HG03439 (cell line): ENCODE data around the gene MYT1.
A peak's percentile ranks its signal among the peaks of the same experiment; 100 is the strongest.

Experiments
- ATAC-seq: cut with Tn5 transposase; IDR thresholded peaks from one replicate; pipeline ENCODE4 v1.9.1; 2021; ENCODE audit warnings: mild to moderate bottlenecking, moderate library complexity; ENCODE audit not compliant: unreplicated experiment

The MYT1 gene

DNA sequence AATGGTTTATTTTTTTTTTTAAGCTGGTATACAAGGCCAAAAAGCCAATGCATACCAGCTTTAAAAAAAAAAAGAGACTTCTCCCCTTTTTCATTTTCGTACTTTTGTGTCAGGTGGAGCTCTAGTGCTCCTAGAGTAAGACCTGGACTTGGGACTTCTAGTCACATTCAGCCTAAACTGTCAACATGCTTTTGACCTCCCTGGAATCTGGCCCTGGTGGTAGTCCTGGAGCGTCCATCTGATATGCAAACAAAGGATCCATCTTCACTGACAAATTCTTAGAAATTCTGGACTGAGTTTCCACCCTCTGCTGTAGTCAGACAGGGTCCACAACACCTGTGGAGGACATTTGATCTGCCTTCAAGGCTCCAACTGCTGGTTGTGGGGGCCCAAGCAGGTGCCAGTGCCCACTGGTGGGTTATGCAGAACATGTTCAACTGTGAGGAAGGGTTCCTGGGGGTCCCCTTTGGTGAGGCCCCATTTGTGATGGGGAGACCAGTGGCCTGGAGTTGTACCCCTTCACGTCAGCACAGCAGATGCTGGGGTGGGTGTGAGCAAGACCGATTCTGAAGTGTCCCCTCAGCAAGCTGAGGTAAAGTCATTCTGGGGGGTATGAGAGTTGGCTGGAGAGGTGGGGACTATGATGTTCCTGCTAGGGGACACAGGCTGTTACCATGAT lies 78.7 kb downstream of the MYT1 start:
- ATAC-seq: no peak

DNA sequence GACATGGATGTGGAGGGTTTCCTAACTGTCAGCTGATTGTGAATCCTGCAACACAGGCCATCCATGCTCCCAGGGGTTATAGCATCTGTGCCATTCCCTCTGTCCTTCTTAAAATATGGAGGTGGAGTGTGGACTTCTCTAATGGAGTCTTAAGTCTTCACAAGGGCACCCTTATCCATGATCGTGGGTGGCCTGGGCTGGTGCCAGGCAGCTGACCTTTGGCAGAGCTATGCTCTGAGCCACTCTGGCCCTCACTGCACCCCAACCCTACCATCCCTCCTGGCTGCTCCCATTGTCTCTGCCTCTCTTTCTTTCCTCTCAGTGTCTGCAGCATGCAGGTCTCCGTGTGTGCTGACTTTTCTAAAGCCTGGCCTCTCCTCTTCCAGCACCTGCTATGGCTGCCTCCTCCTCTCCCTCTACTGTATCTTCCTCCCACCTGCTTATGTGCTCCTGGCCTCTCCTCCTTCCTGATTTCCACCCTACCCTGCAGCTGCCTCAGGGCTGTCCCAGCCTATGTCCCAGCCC lies 80.1 kb downstream of the MYT1 start:
- no peak for ATAC-seq

DNA sequence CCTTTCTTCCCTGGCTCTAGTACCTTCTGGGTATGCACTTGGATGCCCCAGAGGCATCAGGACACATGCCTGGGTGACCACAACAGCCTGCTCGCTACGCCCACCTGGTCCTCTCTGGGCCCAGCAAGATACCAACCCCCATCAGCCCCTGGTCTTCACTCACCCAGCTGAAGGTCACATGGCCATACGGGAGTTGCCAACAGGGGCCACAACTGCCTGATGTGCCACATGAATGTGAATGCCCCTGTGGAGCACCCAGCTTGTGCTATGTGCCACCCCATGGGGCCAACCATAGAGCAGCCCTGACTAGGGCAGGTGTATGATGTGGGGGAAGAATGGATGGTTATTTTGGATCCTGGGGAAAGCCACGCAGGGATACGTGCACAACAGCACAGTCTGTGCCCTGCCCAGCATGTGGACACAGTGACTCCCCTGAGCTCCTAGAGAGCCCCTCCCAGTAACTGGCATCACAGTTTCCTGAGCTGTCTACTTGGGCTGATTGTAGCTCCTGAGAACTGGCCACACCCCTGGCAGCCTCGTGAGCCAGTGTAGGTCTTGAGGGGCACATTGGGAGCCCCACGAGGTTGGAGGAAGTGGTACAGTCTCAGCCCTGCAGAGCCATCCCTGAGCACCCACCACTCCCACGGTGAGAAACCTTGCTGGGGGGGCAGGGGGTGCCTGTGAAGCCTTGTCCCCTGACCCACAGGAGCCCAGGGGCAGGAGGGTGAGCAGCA lies 80.8 kb downstream of the MYT1 start:
- ATAC-seq: no peak

DNA sequence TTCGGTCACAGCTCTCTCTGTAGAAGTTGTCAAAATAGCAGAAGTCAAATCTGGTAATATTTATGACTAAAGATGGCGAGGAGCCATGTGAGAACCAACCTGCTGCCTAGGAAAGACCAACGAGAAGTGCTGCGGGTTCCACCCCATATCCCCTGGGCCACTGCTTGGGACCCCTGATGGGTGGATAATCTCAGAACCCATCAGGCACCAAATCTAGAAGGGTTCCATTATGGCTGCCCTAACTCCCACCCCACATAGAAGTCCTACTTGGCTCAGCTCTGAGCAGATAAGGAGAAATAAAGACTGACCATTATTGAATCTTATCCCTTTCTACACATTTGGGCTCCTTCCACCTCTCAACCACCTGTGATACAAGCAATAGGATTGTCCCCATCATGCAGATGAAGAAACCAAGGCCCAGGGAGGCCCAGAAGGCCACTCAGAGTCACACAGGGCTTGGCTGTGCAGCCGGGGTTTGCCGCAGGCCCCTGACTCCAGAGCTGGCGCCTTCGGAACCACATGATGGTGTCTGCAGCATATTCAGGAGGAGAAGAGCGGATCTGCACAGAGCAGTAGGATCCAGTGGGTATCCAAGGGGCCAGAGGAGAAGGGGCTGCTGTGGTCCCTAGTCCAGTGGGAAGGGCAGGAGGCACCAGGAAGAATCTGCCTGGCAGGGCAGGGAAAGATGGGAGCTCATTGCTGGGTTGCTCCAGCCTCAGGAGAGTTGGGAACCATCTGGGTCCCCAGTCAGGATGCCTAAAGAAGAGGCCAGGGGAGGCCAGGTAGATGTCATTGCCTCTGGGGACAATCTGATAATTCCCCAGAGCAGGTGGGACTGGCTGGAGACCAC lies 81.7 kb downstream of the MYT1 start:
- ATAC-seq: no peak

DNA sequence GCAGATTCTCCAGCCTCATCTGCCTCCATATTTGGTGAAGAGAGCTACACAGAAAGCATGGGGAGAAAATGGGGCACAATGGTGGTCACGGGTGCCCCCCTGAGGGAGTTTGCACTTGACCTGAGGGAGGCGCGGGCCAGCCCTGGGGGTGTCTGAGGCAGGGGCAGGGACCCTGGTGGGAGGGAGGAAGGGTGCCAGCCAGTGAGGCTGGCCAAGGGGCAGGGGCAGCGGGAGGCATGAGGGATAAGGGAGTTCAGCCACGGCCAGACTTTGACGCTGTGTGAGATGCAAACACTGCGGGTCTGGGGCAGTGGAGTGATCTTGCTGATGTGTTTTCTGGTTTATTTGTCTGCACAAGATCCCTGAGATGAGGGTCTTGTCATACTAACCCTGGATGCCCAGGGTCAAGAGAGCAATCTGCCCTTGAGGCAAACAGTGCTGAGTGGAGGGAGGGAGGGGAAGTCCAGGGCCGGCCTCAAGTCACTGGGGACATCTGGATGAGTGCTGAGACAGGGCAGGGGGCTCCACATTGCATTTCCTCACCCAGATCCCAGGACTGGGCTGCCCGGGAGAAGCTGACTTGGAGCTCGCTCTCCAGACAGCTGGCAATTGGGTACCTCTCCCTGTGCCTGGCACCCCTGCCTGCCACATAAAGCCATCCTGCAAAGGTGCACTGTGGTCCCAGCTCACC lies 82.5 kb downstream of the MYT1 start:
- no peak for ATAC-seq

DNA sequence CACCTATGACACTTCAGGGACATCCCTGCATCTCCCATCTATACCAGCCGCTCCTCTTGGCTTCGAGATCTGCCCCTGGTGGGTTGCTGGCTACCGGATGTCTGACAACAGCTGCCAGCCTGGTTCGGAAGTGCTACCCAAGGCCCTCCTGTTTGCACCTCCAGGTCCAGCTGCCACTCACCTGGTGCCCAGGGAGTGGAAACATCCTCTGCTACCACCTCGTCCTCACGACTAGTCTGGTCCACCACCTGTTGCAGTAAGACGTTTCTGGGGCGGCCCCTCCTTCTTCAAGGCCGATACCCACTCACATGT lies 83.0 kb downstream of the MYT1 start:
- no peak for ATAC-seq

DNA sequence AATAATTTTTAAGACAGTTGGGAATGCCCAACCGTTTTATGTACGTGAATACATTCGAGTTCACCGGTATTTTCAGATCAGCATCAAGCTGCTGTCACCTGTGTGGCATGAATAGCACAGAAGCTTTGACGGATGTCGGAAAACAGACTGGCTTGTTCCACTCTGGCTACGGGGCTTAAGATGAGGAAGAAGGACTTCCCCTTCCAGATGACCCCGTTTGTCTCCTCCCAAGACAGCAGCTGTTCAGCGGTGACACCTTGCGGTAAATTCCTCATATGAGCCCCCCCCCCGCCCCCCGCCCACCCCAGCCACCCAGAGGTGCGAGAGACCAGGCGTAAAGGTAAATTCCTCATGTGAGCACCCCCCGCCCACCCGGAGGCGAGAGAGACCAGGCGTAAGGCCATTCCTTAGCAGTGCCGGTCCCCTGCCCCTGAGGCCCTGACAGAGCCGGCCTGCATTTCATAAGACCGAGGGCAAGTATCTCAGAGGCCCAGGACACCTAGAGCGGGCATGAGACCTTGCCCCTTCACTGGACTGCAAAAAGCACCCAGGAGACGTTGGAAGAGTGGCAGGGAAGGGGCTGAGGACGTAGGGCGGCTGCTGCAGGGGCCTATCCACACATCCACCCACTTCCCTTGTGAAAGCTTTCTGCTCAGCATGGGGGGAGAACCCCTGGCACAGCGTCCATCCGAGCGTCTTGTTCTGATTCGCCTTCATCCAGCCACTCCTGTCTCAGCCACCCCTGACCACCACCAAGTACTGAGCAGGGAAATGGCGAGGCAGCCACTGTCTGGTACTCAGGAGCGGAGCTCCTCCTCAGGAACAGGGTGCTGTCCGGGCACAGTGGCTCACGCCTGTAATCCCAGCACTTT lies 84.0 kb downstream of the MYT1 start:
- no peak for ATAC-seq

DNA sequence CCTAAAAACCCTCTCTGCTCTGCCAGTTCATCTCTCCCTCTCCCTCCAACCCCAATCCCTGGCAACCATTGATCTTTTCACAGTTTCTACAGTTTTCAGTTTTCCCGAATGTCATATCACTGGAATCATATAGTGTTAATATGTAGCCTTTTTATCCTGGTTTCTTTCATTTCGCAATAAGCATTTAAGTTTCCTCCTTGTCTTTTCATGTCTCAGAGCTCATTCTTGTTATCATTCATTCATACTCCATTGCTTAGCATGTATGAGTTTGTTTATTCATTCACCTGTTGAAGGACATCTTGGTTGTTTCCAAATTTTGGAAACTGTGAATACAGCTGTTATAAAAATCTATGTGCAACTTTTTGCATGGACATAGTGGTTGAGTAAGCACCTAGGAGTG lies 85.8 kb downstream of the MYT1 start:
- no peak for ATAC-seq

DNA sequence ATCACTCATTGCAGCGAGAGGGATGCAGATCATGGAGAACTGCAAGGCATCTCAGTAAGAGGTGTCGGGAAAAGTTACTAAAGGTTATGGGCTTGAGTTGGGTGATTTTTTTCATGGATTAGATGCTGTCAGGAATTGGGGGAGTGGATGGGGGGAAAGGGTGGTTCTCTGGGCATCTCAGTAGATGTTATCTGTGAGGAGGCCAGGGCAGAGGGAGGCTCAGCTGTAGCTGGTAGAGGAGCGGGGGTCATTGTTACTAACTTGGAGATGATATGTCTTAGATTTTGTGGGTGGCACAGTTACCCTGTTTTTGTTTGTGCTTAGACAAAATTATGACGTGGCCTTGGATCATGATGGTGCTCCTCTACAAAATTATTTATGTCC lies 88.7 kb downstream of the MYT1 start:
- ATAC-seq: no peak

DNA sequence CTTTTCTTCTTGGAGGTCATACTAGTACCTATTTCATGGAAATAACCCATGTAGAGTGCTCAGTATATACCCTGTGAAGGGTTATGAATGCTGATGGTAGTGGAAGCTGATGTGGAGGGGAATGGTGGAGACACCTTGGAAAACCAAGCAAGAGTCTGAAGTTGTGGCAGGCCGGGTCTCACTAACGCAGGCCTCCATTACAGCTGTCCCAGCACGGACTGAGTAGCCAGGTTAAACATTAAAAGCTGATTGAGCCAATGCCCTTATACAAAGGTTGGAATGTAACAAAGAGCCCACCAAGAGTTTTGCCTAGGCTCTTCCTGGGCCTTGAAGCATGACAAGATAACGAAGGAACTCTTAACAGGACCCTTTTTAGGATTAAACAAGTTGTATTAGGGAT lies 89.2 kb downstream of the MYT1 start:
- ATAC-seq: no peak

DNA sequence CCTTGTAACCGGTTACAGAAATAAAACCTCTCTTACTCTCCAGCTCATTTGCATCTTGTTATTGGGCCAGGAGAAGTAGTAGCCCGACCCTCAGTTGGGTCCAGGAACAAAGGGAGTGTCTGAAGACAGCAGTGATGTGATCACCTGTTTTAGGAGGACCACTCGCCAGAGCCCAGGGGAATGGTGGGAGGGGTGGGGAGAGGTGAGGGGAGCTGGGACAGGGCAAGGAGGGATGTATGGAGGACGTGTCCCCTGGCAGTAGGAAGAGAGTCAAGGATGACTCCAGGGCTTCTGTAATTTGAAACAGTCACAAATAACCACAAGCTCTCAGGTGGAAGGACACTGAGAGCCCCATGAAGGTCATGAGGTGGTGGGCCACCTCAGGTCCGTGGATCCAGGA lies 89.9 kb downstream of the MYT1 start:
- ATAC-seq: no peak

DNA sequence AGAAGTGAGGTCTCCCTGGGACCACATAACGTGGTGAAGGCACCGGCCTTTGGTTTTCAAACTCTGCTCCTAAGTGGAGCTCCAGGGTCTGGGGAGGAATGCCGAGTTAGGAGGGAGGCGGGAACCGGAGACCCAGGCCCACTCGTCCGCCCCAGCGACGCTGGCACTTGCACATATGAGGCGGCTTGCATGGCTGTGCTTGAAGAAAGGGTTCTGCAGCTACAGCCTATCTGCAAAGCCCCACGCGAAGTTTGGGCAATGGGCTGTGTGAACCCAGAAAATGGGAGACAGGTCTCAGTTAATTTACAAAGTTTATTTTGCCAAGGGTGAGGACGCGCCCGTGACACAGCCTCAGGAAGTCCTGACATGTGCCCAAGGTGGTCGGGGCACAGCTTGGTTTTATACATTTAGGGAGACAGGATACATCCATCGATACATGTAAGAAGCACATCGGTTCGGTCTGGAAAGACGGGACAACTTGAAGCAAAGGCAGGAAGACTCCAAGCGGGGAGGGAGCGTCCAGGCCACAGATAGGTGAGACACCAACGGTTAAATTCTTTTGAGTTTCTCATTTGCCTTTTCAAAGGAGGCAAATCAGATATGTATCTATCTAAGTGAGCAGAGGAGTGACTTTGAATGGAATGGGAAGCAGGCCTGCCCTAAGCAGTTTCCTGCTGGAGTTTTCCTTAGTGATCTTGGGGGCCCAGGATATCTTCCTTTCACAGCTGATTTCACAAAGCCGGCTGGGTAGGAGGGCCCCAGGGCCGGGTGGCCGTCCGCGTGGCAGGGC lies 90.5 kb downstream of the MYT1 start:
- ATAC-seq: no peak

DNA sequence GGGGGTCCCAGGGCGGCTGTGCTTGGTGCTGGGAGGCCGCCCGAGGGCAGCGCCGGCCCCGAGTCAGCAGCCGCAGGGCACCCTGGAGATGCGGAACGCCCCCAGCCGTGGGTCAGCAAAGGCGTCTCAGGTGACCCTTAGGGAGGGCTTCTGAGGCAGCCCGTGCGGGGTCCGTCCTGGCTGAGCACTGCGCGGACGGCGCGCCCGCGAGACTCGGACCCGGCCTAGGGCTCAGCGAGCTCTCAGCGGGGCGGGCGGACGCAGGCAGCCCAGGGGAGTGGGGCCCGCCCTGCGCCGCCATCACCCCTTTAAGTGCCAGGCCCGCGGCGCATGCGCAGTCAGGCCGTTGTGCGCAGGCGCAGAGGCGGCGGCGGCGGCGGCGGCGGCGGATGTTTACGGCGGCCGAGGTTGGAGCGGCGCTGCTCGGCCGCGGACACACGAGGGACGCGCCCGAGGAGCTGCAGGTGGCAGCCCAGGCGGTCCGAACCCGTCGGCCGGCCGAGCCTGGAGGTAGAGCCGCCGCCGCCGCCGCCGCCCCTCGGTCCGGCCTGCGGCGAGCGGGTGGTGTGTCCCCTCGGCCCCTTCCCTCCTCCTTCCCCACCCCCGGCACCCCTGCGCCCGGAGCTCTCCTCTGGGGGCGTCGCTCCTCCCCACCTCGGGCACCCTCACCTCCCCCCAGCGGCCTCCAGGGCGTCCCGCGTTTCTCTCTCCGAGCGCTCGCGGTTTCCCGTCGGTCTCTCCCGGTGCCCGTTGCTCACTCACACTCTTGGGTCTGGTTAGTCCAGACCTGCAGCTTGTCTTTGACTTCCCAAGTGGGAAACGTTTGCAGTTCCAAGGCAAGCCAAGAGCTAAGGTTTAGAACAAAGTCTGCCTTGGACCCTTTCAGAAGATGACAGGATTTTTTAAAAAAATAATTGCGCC lies 91.4 kb downstream of the MYT1 start, which contains the start of gene PCMTD2:
Gene PCMTD2 (plus strand): TSS at position 388 of the 921 bp plus-strand sequence. CDS start 4,218 bp downstream, outside the sequence.
- peak; percentile 84 for ATAC-seq

DNA sequence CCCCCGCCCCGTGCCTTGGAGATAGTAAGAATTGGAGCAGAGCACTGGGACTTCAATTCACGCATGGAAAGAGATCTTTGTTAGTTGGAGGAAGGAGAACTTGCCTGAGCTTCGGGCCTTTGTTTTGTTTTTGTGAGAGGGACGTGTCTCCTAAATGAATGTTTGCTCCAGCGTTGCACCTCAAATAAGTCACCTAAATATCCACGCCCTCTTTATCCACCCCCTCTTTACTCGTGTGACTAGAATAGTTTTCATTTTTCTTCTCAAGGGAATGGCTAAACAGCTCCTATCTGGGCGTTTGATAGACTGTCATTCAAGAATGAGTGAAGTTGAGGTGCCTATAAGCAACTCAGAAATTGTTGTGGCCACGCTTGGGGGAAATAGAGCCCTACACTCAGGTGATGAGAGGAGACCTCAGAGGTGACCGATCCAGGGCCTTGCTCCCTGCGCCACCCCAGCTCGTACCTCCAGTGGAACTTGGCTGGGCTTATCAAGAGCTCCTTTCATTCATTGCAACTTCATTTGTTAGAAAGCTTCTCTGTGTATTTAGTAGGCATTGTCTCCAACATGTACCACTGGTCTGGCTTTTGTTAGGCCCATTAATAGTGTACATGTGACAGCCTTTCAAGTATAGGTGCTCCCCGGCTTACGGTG lies 92.2 kb downstream of the MYT1 start:
- no peak for ATAC-seq

DNA sequence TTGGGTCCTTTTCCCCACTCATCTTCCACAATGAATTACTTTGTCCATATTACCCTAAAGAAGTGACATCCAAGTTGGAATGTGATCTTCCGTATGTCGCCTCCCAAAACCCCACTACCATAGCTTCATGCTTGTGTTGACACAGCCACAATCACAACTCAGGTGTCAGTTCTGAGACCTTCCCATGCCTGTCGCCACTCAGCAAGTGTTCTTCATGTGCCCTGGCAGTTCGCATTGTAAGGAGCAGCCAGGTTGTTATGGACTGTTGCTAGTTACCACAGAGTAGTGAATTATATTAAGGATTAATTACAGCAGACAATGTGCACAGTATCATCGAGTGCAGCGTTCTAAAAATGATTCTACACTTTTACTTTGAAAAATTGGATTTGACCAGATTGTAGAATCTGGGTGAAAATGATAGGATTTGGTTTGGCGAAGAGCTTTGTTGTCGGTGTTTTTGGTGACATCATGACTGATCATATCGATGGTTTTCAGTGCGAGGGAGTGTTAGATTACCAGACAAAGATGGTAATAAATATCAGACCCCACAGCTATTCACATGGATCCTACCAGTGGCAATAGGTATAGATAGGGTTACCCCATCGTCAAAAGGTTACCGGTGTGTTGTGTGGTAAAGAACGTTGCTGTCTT lies 93.0 kb downstream of the MYT1 start:
- ATAC-seq: no peak

DNA sequence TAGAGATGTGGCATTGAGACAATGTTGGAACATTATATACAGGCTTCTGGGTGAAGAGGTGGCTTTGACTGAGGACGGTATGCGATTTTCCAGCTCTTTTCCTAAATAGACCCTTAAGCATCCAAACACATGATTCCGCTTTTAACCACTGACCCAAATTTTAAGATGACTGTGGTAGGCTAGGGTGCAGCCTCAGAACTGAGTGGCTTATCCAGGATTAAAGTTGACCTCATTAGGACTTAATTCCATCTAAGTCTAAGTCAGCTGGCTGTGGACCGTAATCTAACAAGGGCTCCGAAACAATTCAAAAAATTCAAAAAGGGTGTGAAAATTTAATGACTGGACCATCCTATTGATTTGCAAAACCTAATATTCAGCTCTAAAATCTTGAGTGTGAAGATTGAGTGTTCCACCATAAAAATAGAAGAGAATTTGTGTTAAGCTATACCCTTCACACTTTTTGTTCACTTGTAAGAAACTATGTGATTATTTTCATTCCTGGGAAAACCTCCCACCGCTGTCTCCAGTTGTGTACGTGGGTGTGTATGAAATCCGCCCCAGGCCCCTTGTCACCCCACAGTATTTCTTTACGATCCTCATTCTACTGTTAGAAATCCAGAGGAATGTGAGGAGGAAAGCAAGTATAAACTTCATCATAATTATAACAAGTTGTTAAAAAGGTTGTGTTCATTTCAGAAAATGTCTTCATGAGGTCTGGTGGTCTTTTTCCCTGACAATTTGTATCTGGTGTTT lies 94.0 kb downstream of the MYT1 start:
- ATAC-seq: no peak

DNA sequence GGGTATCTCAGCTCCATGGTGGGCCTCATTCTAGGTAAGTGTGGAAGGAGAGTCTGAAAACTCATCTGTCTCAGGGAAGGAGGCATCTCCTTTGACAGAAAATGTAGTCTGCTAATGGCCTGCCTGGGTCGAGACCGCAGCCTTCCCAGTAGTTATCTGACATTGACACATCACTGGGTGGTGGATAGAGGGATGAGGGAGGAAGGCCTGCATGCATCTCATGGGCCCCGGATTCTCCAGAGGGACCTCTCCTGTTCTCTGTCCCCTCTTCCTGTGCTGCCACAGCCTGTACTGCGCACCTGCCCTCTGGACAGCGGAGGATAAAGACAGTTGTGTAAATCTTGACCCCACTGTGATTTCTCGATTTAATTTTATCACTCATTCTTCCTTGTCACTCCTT lies 96.0 kb downstream of the MYT1 start:
- ATAC-seq: no peak
